HG02759 (cell line): ENCODE data around the gene GPC5.

Experiments
- ATAC-seq: cut with Tn5 transposase; IDR thresholded peaks from one replicate; pipeline ENCODE4 v1.9.1; 2021; ENCODE audit warnings: mild to moderate bottlenecking, moderate library complexity; ENCODE audit not compliant: unreplicated experiment

The GPC5 gene

GRCh38 chr13:92768602-92769001, 1370.2 kb downstream of the GPC5 start:
- ATAC-seq, result no peak

- no peak for ATAC-seq
These were observed 1370.6 kb downstream of the GPC5 start for GRCh38 chr13:92769046-92769445.

- no peak for ATAC-seq
These were observed 1377.2 kb downstream of the GPC5 start for GRCh38 chr13:92775658-92776057.

- no peak for ATAC-seq
These were observed 1383.7 kb downstream of the GPC5 start for GRCh38 chr13:92781965-92782690.

- no peak for ATAC-seq
These were observed 1404.4 kb downstream of the GPC5 start for GRCh38 chr13:92802776-92803175.

GRCh38 chr13:92804346-92804745, 1405.9 kb downstream of the GPC5 start:
- ATAC-seq, result no peak

- ATAC-seq, result no peak
These were observed 1406.5 kb downstream of the GPC5 start for GRCh38 chr13:92804926-92805325.

GRCh38 chr13:92805766-92806165, 1407.3 kb downstream of the GPC5 start:
- no peak for ATAC-seq

GRCh38 chr13:92806215-92806614, 1407.8 kb downstream of the GPC5 start:
- no peak for ATAC-seq

- ATAC-seq, result no peak
These were observed 1408.9 kb downstream of the GPC5 start for GRCh38 chr13:92807353-92807752.

- no peak for ATAC-seq
These were observed 1409.5 kb downstream of the GPC5 start for GRCh38 chr13:92807966-92808365.

GRCh38 chr13:92821324-92821723, 1422.9 kb downstream of the GPC5 start:
- ATAC-seq, result no peak

- no peak for ATAC-seq
These were observed 1424.6 kb downstream of the GPC5 start for GRCh38 chr13:92823059-92823458.

- no peak for ATAC-seq
These were observed 1427.6 kb downstream of the GPC5 start for GRCh38 chr13:92825938-92826596.

GRCh38 chr13:92827503-92827902, 1429.1 kb downstream of the GPC5 start:
- ATAC-seq, result no peak

- ATAC-seq, result no peak
These were observed 1431.5 kb downstream of the GPC5 start for GRCh38 chr13:92829930-92830329.

- ATAC-seq, result no peak
These were observed 1432.4 kb downstream of the GPC5 start for GRCh38 chr13:92830821-92831220.

GRCh38 chr13:92833071-92833470, 1434.7 kb downstream of the GPC5 start:
- ATAC-seq, result no peak

GRCh38 chr13:92836171-92836570, 1437.8 kb downstream of the GPC5 start:
- no peak for ATAC-seq

- ATAC-seq, result peak; percentile 66
These were observed 1440.4 kb downstream of the GPC5 start for GRCh38 chr13:92838786-92839185.

- no peak for ATAC-seq
These were observed 1443.7 kb downstream of the GPC5 start for GRCh38 chr13:92842145-92842544.

- ATAC-seq, result peak; percentile 50
These were observed 1445.1 kb downstream of the GPC5 start for GRCh38 chr13:92843549-92843948.

GRCh38 chr13:92849381-92849780, 1451.0 kb downstream of the GPC5 start:
- ATAC-seq, result no peak
